ENCODE results near the gene TAF4. TPM values are rescaled to one million over a fixed set of nuclear protein-coding genes. Genes with fewer than 3 reads are reported as not detected.

Gene TAF4
- total and polyA plus RNA-seq, 2 of the 13 experiments (the other 11 are each of a cell fraction or from before 2014, with no cell fraction given), result 5.9 to 12.0 TPM

GRCh38 chr20:62010551-62011402 is 54.9 kb downstream of the TAF4 start (continued):
- TF ChIP-seq MNT (IDR thresholded peaks at IDR 0.05) (peak; percentile 32; the same call in 1 of the 2 replicates), ZNF451 (CRISPR knock-in tag; IDR thresholded peaks at IDR 0.05) (0 out of 2 replicates have a peak, but pooled peaks have one; percentile 36), CTCF (CRISPR knock-in tag; IDR thresholded peaks at IDR 0.05) (peak; percentile 93), ZNF512B (CRISPR knock-in tag; IDR thresholded peaks at IDR 0.05; ENCODE audit: borderline replicate concordance) (no peak), HOXA3 (CRISPR knock-in tag; IDR thresholded peaks at IDR 0.05) (peak; percentile 36; the same call in 1 of the 2 replicates), TGIF2 (CRISPR knock-in tag; IDR thresholded peaks at IDR 0.05) (peak; percentile 51; the same call in 1 of the 2 replicates), ZNF891 (CRISPR knock-in tag; IDR thresholded peaks at IDR 0.05) (peak; percentile 67; the same call in 1 of the 2 replicates), KLF16 (CRISPR knock-in tag; IDR thresholded peaks at IDR 0.05) (peak in 1 of 2 experiments; percentile 74; a peak in 2 of 4 replicates), TEAD2 (CRISPR knock-in tag; IDR thresholded peaks at IDR 0.05) (0 out of 2 replicates have a peak, but pooled peaks have one; percentile 25), ZBTB33 (CRISPR knock-in tag; IDR thresholded peaks at IDR 0.05) (peak; percentile 99), KAT8 (CRISPR knock-in tag; IDR thresholded peaks at IDR 0.05) (peak; percentile 36; the same call in 1 of the 2 replicates), ZNF746 (CRISPR knock-in tag; IDR thresholded peaks at IDR 0.05) (no peak), ZNF724P (CRISPR knock-in tag; IDR thresholded peaks at IDR 0.05; ENCODE audit: borderline replicate concordance) (no peak), CREBL2 (CRISPR knock-in tag; IDR thresholded peaks at IDR 0.05; ENCODE audit: borderline replicate concordance) (no peak), HDAC6 (IDR thresholded peaks at IDR 0.05; ENCODE audit: low read depth, low read length) (no peak), MTF2 (CRISPR knock-in tag; IDR thresholded peaks at IDR 0.05; ENCODE audit: borderline replicate concordance) (no peak), SMARCC2 (IDR thresholded peaks at IDR 0.05) (no peak), MAZ (IDR thresholded peaks at IDR 0.05; ENCODE audit: borderline replicate concordance, low read depth, low read length) (peak; percentile 61; the same call in 1 of the 2 replicates), MAZ (CRISPR knock-in tag; IDR thresholded peaks at IDR 0.05; ENCODE audit: low read depth) (0 out of 2 replicates have a peak, but pooled peaks have one; percentile 43), CEBPG (CRISPR knock-in tag; IDR thresholded peaks at IDR 0.05) (peak; percentile 29; the same call in 1 of the 2 replicates)

Measured in HepG2 (cell line).